OCI-LY7 (cell line): ENCODE data around the gene INPP4A. TPM values are rescaled to one million over a fixed set of nuclear protein-coding genes. Genes with fewer than 3 reads are reported as not detected.

Experiments used
- BruUV-seq: library from RNA; stranded (reverse); fragments of 400-500 nt; replicated peaks from 2 replicates; lab custom pipeline; 2021; lab: Mats Ljungman, UMichigan
- CTCF ChIA-PET: fragments of 300-600 bp; sonication (Branson Sonifier 250); formaldehyde crosslinking; loops from one replicate; lab custom pipeline; 2022; ENCODE audit warnings: antibody characterized with exemption; ENCODE audit not compliant: unreplicated experiment; lab: Charles Lee
- POLR2A ChIA-PET: fragments of 300-600 bp; sonication (Branson Sonifier 250); formaldehyde crosslinking; loops from one replicate; lab custom pipeline; 2022; ENCODE audit warnings: antibody characterized with exemption; lab: Charles Lee
- DNase-seq: peaks from one replicate; pipeline ENCODE4 v3.0.0-alpha.2; 2015; ENCODE audit warnings: low spot score
- H2AFZ ChIP-seq: fragments of 200-600 bp; sonication (generic), shearing (Covaris generic); 2 replicates; pipeline ENCODE4 v1.6.1; 2014; ENCODE audit warnings: mild to moderate bottlenecking, antibody characterized with exemption, low read length, moderate library complexity
- H3K27ac ChIP-seq: fragments of 200-600 bp; sonication (generic); 2 replicates; pipeline ENCODE4 v1.5.1; 2014; ENCODE audit warnings: mixed run types, low read depth, mild to moderate bottlenecking, moderate library complexity, low read length, inconsistent platforms; ENCODE audit not compliant: poor library complexity, severe bottlenecking
- H3K36me3 ChIP-seq: fragments of 200-600 bp; sonication (generic); 2 replicates; pipeline ENCODE4 v1.6.1; 2014; ENCODE audit warnings: mild to moderate bottlenecking, antibody characterized with exemption, low read length, moderate library complexity, mixed read lengths; ENCODE audit not compliant: insufficient read depth
- H3K4me1 ChIP-seq: fragments of 200-600 bp; sonication (generic); 2 replicates; pipeline ENCODE4 v1.5.1; 2014; ENCODE audit warnings: mild to moderate bottlenecking, low read length; ENCODE audit not compliant: insufficient read depth, poor library complexity, severe bottlenecking
- H3K4me2 ChIP-seq: fragments of 200-600 bp; sonication (generic); 2 replicates; pipeline ENCODE4 v1.6.1; 2014; ENCODE audit warnings: mild to moderate bottlenecking, low read length
- H3K4me3 ChIP-seq: fragments of 200-600 bp; sonication (generic); 2 replicates; pipeline ENCODE4 v1.5.1; 2014; ENCODE audit warnings: mild to moderate bottlenecking, low read depth, low read length; ENCODE audit not compliant: poor library complexity, severe bottlenecking
- H3K79me2 ChIP-seq: fragments of 200-600 bp; sonication (generic); 2 replicates; pipeline ENCODE4 v1.6.1; 2016; ENCODE audit warnings: low read depth, mild to moderate bottlenecking, low read length, moderate library complexity, mixed read lengths; ENCODE audit not compliant: insufficient read depth
- H3K9me2 ChIP-seq: fragments of 200-600 bp; sonication (generic); 2 replicates; pipeline ENCODE4 v1.6.1; 2016; ENCODE audit warnings: mild to moderate bottlenecking, low read length, mixed read lengths; ENCODE audit not compliant: insufficient read depth
- H3K9me3 ChIP-seq: fragments of 200-600 bp; sonication (generic); 2 replicates; pipeline ENCODE4 v1.6.1; 2014; ENCODE audit warnings: mild to moderate bottlenecking, mixed run types, low read length, mixed read lengths
- H4K20me1 ChIP-seq: fragments of 200-600 bp; sonication (generic); 2 replicates; pipeline ENCODE4 v1.6.1; 2014; ENCODE audit warnings: mild to moderate bottlenecking, antibody characterized with exemption, low read length, moderate library complexity, mixed read lengths; ENCODE audit not compliant: insufficient read depth
- EZH2phosphoT487 ChIP-seq: fragments of 200-600 bp; sonication (generic); IDR thresholded peaks from 2 replicates; pipeline ENCODE4 v1.6.1; 2018; ENCODE audit warnings: low read depth, borderline replicate concordance, mild to moderate bottlenecking, mixed run types, antibody characterized with exemption, low read length, moderate library complexity, mixed read lengths
- intact Hi-C: fragments of 100-400 bp; cut with micrococcal nuclease; formaldehyde crosslinking; loops from one replicate; pipeline ENCODE4 v1.10.0; 2022; ENCODE audit not compliant: unreplicated experiment
- total RNA-seq, 2 experiments: library from RNA; depleted of rRNA in 1 of 2; stranded (reverse); fragments of >200 nt in 1 of 2; shearing (Covaris generic) in 1 of 2; gene quantifications; 2 replicates each; pipeline ENCODE4 v1.2.3, GENCODE V29; 2014 to 2022
- TF ChIP-seq, protein P1 (sequence below): fragments of 200-600 bp; sonication (generic); conservative IDR thresholded peaks from 2 replicates; pipeline ENCODE4 v1.5.1; 2014; ENCODE audit warnings: mild to moderate bottlenecking, antibody characterized with exemption, low read length, moderate library complexity, mixed read lengths

INPP4A gene
- total RNA-seq, 2 experiments from 2014 or later: 28.5 to 28.6 TPM

DNA sequence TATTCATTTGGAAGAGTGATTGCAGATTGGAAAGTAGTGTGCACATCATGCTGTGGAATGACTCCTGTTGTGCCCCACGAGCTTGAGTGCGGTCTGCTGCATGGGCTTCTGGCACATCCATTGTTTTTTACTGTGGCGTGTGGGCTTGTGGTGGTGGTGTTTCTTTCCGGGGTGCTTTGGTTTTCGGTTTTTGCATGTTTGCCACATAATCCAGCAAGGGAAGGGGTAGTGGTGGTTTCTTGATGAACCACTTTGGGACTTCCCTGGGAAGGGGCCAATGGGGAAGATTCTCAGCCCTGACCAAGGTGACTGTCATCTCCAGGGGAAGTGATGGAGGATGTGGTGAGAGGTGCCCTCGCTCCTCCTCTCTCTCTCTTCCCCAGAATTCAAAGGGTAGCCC is 106.7 kb downstream of the INPP4A start:
- ChIA-PET POLR2A (interaction anchor here (0.5 to 2.4 kb wide), 3 partner anchors 10 to 543 kb away, joined by 3 to 9 read pairs (median 4); no protein-coding TSS in a partner anchor), CTCF (interaction anchor here (0.6 kb wide), 1 partner anchor 18 kb away, joined by 3 read pairs; no protein-coding TSS in a partner anchor)
- no peaks in the 10 kb centered on the region for H3K9me2 ChIP-seq
- peaks cover 26% of the 10 kb centered on the region; the same call in 1 of the 2 replicates for H3K36me3 ChIP-seq
- no peak overlapping the region for H2AFZ ChIP-seq
- intact Hi-C loops: loop anchor here (5.0 kb wide), 1 partner anchor 64 kb away; no protein-coding TSS in a partner anchor
- H3K4me3 ChIP-seq: no peak overlapping the region
- H4K20me1 ChIP-seq: no peaks in the 10 kb centered on the region
- no peaks in the 10 kb centered on the region for H3K9me3 ChIP-seq
- no peak overlapping the region for H3K4me2 ChIP-seq
- TF ChIP-seq, protein P1, sequence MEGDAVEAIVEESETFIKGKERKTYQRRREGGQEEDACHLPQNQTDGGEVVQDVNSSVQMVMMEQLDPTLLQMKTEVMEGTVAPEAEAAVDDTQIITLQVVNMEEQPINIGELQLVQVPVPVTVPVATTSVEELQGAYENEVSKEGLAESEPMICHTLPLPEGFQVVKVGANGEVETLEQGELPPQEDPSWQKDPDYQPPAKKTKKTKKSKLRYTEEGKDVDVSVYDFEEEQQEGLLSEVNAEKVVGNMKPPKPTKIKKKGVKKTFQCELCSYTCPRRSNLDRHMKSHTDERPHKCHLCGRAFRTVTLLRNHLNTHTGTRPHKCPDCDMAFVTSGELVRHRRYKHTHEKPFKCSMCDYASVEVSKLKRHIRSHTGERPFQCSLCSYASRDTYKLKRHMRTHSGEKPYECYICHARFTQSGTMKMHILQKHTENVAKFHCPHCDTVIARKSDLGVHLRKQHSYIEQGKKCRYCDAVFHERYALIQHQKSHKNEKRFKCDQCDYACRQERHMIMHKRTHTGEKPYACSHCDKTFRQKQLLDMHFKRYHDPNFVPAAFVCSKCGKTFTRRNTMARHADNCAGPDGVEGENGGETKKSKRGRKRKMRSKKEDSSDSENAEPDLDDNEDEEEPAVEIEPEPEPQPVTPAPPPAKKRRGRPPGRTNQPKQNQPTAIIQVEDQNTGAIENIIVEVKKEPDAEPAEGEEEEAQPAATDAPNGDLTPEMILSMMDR: no peak
- TF ChIP-seq EZH2phosphoT487: no peak
- BruUV-seq: no TSS peak
- no peak overlapping the region for H3K27ac ChIP-seq
- no peak for DNase-seq
- H3K79me2 ChIP-seq: no peaks in the 10 kb centered on the region
- H3K4me1 ChIP-seq: peaks cover 77% of the 10 kb centered on the region

DNA sequence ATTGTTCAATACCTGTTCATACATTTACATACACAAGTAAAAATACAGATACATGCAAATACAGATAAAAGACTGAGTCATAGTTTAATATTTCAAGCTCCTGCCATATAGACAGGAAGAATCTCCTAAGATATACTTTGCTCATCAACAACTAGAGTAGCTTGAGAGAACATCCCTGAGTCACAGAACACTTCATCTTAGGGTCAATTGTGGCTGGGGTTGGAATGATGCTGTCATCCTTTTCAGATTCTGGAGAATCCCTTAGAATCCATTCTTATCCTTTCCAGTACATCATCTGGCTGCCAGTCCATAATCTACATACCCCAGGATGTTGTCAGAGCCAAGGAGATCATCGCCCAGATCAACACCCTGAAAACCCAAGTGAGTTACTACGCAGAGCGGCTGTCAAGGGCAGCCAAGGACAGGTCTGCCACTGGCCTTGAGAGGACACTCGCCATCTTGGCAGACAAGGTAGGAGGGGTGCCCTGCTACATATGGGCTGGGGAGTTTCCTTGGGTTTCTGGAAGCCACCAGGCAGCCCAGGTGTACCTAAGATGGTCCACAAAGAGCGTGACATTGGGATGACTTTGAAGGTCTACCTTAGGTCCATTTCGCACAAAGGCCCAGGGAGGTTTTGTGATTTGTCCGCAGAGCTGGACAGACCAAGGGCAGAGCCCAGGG is 108.0 kb downstream of the INPP4A start:
- Histone ChIP-seq H3K4me2 (no peak overlapping the region), H3K4me3 (no peak overlapping the region), H2AFZ (no peak overlapping the region), H3K27ac (no peak overlapping the region), H3K9me2 (no peaks in the 10 kb centered on the region), H3K9me3 (no peaks in the 10 kb centered on the region), H4K20me1 (no peaks in the 10 kb centered on the region), H3K36me3 (peaks cover 21% of the 10 kb centered on the region; the same call in 1 of the 2 replicates), H3K4me1 (peaks cover 81% of the 10 kb centered on the region), H3K79me2 (no peaks in the 10 kb centered on the region)
- no peak for TF ChIP-seq EZH2phosphoT487
- TF ChIP-seq, protein P1: no peak
- ChIA-PET CTCF (no interaction called here), POLR2A (interaction anchor here (1.2 to 2.4 kb wide), 2 partner anchors 10 to 11 kb away, joined by 5 to 9 read pairs; no protein-coding TSS in a partner anchor)
- intact Hi-C loops: loop anchor here (5.0 kb wide), 1 partner anchor 65 kb away; no protein-coding TSS in a partner anchor
- no peak for DNase-seq
- BruUV-seq: no TSS peak
